Measurements from ENCODE around the gene BNC2.

DNA sequence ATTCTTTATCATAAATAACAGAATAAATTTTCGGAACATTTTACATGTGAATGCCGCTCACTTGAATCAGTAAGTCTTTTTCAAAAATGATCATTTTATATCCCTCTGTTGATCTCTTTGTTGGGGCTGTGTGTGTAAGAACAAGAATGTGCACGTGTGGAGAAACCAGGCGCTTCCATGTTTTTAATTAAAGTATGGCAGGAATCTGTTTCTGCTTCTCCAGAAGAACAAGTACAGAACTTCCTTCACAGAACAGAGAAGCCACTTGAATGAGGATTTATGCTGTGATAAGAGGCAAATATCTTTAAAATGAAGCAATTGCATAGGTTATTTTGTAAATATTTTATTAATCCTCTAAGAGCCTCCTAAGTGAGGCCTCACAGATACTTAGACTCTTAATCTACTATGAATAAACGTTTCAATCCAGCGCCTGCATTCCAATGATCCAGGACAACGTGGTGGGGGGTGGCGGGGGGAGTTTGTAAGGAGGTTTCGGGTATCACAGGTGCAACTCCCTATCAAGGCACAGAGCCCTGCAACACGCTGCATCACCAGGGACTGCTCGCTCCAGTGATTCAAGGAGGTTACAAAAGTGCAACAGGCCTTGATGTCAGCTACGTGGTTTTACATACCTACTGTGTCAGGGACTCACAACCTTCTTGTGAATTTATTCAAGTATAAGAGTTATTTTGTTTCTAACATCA lies 409.2 kb downstream of the BNC2 start:
- TF ChIP-seq FOXA1 (IDR thresholded peaks at IDR 0.05) (no peak), ELF4 (IDR thresholded peaks at IDR 0.05) (no peak), FOXM1 (IDR thresholded peaks at IDR 0.05; ENCODE audit: borderline replicate concordance) (no peak), NFRKB (IDR thresholded peaks at IDR 0.05) (no peak), LEF1 (IDR thresholded peaks at IDR 0.05; ENCODE audit: borderline replicate concordance) (no peak), BHLHE40 (IDR thresholded peaks at IDR 0.05; ENCODE audit: borderline replicate concordance) (no peak), FOXK2 (IDR thresholded peaks at IDR 0.05) (no peak), SP1 (IDR thresholded peaks at IDR 0.05) (no peak), TARDBP (IDR thresholded peaks at IDR 0.05) (no peak), ZNF384 (IDR thresholded peaks at IDR 0.05) (no peak), ARNT (IDR thresholded peaks at IDR 0.05) (no peak)
- TF ChIP-seq, protein P1, sequence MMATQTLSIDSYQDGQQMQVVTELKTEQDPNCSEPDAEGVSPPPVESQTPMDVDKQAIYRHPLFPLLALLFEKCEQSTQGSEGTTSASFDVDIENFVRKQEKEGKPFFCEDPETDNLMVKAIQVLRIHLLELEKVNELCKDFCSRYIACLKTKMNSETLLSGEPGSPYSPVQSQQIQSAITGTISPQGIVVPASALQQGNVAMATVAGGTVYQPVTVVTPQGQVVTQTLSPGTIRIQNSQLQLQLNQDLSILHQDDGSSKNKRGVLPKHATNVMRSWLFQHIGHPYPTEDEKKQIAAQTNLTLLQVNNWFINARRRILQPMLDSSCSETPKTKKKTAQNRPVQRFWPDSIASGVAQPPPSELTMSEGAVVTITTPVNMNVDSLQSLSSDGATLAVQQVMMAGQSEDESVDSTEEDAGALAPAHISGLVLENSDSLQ (IDR thresholded peaks at IDR 0.05): no peak
